ENCODE measurements around the gene C1QTNF12.

DNA sequence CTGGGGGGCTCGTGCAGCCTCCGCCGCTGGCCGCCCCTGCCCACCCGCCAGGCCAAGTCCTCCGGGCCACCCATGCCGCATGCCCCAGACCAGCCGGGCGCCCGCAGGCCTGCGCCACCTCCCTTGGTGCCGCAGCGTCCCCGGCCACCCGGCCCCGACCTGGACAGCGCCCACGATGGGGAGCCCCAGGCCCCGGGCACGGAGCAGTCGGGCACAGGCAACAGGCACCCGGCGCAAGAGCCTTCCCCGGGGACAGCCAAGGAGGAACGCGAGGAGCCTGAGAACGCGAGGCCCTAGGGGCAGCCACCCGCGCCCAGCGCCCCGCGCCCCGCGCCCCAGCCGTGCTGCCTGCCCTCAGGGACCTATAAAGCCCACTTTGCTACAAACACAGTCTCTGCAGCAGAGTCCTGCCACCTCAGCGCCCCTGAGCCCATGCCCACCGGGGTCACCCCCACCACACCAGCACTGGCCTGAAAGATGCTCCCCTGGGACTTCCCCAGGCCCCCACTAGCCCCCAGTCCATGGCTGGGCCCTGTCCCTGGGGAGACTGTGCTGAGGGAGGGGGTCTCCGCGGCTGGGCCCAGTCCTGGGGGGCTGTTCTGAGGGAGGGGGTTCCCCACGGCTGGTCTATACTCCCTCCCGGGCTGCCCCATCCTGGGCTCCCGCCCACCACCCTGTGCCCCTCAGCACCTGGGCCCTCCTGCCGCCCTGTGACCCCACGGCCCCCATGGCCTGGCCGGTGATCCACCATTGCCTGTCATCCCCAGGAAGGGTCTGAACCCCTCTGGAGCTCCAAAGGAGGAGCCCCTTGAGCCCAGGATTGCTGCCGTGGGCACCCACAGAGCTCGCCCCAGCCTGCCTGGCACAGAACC is 48.7 kb downstream of the C1QTNF12 start:
- TF ChIP-seq, protein P1, sequence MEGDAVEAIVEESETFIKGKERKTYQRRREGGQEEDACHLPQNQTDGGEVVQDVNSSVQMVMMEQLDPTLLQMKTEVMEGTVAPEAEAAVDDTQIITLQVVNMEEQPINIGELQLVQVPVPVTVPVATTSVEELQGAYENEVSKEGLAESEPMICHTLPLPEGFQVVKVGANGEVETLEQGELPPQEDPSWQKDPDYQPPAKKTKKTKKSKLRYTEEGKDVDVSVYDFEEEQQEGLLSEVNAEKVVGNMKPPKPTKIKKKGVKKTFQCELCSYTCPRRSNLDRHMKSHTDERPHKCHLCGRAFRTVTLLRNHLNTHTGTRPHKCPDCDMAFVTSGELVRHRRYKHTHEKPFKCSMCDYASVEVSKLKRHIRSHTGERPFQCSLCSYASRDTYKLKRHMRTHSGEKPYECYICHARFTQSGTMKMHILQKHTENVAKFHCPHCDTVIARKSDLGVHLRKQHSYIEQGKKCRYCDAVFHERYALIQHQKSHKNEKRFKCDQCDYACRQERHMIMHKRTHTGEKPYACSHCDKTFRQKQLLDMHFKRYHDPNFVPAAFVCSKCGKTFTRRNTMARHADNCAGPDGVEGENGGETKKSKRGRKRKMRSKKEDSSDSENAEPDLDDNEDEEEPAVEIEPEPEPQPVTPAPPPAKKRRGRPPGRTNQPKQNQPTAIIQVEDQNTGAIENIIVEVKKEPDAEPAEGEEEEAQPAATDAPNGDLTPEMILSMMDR (IDR thresholded peaks at IDR 0.05; ENCODE audit: poor library complexity, severe bottlenecking) = no peak
- TF ChIP-seq SMC3 (conservative IDR thresholded peaks at IDR 0.05; ENCODE audit: poor library complexity) = no peak
- TF ChIP-seq, protein P2, sequence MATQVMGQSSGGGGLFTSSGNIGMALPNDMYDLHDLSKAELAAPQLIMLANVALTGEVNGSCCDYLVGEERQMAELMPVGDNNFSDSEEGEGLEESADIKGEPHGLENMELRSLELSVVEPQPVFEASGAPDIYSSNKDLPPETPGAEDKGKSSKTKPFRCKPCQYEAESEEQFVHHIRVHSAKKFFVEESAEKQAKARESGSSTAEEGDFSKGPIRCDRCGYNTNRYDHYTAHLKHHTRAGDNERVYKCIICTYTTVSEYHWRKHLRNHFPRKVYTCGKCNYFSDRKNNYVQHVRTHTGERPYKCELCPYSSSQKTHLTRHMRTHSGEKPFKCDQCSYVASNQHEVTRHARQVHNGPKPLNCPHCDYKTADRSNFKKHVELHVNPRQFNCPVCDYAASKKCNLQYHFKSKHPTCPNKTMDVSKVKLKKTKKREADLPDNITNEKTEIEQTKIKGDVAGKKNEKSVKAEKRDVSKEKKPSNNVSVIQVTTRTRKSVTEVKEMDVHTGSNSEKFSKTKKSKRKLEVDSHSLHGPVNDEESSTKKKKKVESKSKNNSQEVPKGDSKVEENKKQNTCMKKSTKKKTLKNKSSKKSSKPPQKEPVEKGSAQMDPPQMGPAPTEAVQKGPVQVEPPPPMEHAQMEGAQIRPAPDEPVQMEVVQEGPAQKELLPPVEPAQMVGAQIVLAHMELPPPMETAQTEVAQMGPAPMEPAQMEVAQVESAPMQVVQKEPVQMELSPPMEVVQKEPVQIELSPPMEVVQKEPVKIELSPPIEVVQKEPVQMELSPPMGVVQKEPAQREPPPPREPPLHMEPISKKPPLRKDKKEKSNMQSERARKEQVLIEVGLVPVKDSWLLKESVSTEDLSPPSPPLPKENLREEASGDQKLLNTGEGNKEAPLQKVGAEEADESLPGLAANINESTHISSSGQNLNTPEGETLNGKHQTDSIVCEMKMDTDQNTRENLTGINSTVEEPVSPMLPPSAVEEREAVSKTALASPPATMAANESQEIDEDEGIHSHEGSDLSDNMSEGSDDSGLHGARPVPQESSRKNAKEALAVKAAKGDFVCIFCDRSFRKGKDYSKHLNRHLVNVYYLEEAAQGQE (IDR thresholded peaks at IDR 0.05; ENCODE audit: borderline replicate concordance) = no peak
- TF ChIP-seq POLR2AphosphoS5 (IDR thresholded peaks at IDR 0.05) = no peak
- no peak for TF ChIP-seq EZH2 (IDR thresholded peaks at IDR 0.05; ENCODE audit: borderline replicate concordance, insufficient read depth, low read length, poor library complexity, severe bottlenecking)
- no peak for TF ChIP-seq MXI1 (conservative IDR thresholded peaks at IDR 0.05; ENCODE audit: poor library complexity, severe bottlenecking)

Data from neural cell (in vitro differentiated cells).